ENCODE measurements around the gene MTA3.
"Not testable (repeated sequence)": the region's sequence is repeated elsewhere in the genome, so short reads cannot be mapped to it uniquely, and the experiment has no call there.

The MTA3 gene

DNA sequence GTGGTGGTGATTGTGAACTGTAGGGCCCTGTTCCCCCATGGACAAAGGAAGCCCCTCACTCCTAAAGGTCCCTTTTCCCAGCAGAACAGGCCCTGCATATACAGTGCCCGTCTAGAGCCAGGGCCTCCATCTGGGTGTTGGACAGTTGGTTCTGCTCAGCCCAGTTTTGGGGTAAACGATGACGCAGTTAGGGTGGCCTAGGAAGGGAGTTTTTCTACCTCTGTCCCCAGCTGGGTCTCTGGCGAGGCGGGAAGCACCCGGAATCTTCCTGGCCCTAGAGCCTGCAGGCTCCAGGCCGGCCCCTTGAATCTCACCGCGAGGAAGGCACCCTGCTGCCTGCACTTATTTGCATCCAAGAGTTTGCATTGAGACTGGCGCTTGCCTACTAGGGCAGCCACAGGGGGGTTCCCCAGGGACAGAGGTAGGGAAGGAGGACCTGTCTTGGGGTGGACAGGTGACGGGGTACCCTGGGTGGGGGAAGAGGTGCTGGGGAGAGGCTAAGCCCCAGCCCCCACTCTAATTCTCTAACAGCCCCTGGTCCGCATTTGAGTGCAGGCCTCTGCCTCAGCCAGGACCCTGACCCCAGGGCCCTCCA lies 529 bp upstream of the MTA3 start:
- no peak for DNase-seq (ENCODE audit: low spot score)

DNA sequence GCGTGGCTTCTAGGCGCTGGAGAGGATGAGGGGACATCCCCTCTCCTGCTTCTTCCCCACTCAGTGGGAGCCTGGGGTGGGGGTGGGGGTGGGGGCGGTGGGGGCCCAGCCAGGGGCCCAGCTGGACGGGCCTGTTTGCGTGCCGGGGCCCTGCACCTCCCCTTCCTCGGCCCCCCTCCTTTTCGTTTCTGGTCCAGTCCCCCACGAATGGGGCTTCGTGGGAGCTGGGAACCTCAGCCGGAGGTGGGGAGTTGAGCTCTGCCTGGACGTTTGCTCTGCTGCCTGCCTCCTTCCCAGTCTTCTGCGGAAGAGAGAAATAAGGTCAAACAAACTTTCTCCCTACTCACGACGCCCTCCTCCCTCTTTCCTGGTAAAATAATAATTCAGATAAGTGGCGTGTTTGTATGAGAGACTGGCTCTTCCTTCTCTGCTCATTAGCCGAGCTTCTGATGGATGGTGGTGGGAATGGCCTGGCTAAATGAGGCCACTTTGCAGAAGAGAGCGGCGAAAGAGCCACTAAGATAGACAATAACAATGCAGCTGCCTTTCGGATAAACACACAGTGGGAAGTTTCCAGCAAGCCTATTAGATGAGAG lies 782 bp downstream of the MTA3 start:
- DNase-seq (ENCODE audit: low spot score): peak; percentile 34

DNA sequence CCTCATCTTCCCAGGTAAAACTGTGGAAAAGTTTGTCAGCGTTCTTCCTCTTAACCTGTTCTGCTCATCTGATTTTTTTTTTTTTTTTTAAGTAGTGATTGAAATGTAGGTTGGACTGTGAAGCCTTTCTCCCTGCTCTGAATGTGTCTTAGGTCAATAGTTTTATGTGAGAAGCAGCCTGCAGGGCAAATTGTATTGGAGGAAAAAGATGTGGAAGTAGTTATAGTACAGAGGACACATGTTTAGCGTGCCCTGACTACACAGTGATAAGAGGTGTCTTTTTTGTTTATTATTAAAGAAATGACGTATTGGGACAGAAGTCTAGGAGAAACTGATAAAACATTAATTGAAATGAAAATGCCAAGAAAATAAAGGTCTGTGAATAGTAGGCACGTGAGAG lies 1.5 kb downstream of the MTA3 start:
- DNase-seq (ENCODE audit: low spot score): no peak

DNA sequence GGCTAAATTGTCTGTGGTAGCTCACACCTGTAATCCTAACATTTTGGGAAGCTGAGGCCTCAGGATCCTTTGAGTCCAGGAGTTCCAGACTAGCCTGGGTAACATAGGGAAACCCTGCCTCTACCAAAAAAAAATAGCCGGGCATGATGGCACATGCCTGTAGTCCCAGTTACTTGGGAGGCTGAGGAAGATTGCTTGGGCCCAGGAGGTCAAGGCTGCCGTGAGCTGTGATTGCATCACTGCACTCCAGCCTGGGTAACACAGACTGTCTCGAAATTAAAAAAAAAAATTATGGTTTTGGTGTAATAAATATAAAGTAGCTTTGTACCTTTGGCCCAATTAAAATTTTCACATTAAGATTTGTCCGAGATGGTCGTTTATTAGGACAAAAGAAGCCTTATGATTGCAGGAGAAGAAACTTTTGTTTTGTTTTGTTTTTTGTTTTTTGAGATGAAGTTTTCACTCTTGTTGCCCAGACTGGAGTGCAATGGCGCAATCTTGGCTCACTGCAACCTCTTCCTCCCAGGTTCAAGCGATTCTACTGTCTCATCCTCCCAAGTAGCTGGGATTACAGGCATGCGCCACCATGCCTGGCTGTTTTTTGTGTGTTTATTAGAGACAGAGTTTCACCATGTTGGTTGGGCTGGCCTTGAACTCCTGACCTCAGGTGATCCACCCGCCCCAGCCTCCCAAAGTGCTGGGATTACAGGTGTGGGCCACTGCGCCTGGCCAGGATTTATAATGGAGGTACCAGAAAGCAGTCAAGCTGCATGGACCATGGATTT lies 4.1 kb downstream of the MTA3 start:
- DNase-seq (ENCODE audit: low spot score): no peak

DNA sequence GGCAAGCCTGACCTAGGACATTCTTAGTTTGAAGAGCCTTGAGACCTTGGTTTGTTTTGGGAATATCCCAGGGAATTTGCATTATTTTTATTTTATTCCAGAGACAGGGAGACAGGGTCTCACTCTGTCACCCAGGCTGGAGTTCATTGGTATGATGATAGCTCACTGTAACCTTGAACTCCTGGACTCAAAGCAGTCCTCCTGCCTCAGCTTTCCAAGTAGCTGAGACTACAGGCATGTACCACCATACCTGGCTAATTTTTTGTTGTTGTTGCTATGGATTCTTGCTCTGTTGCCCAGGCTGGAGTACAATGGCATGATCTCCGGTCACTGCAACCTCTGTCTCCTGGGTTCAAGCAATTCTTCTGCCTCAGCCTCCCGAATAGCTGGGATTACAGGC lies 4.8 kb downstream of the MTA3 start:
- no peak for DNase-seq (ENCODE audit: low spot score)

DNA sequence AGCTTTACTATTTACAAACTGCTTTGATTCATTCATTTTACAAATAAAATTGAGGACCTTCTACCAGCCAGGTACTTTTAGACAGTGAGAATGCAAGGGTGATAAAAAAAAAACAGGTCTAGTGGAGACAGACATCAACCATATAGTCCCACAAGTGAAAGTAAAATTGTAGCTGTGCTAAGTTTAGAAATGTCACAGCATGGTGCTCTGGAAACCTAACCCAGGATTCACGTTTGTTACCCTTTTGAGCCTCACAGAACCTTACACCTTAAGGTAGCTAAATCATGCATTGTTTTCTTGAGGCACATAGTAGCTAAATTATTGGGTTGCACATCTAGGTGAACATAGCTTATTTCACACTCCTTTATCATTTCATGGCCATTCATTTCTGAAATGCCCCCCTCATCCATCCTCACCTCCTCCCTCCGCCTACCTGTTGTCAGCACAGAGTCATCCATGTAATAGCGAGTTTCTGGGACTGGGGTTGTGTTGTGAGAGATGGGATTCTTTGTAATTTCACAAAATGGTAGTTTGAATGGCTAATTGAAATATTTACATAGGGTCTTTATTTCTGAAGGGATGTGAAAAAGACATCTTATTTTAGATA lies 7.1 kb downstream of the MTA3 start:
- DNase-seq (ENCODE audit: low spot score): no peak

DNA sequence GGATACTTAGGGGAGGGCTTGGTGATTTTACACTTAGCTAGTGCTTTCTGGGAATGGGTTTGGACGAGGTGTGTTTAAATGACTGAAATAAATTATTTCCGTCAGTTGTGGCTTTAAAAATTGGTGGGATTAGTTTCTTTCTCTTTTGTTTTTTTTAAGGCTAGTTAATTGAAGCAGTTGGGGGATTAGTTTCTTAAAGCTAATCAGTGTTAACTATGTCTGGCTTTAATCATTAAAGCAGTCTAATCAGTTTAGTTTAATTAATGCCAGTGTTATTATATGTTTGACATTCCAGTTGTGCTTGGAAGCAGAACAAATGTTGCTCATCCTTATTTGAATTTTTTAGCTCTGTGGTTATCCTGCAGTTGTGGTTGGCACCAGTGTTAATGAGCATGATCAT lies 10.2 kb downstream of the MTA3 start:
- no peak for DNase-seq (ENCODE audit: low spot score)

DNA sequence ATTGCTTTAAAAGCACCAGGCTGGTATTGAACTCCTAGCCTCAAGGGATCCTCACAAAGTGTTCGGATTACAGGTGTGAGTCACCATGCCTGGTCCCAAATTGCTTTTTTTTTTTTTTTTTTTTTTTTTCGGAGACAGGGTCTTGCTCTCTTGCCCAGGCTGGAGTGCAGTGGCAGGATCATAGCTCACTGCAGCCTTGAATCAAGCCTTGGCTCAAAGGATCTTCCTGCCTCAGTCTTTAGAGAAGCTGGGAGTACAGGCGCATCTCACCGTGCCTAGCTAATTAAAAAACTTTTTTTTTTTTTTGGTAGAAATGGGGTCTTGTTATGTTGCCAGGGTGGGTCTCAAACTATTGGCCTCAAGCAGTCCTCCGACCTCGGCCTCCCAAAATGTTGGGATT lies 12.8 kb downstream of the MTA3 start:
- DNase-seq (ENCODE audit: low spot score): no peak

DNA sequence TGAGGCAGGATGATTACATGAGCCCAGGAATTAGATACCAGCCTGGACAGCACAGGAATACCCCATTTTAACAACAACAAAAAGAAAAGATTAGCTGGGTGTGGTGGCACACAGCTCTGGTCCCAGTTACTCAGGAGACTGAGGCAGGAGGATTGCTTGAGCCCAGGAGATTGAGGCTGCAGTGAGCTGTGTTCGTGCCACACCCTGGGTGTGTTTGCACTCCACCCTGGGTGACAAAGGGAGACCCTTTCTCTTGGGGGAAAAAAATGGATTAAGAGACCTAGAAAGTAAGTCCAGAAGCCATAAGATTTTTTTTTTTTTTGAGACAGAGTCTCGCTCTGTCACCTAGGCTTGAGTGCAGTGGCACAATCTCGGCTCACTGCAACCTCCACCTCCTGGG lies 16.2 kb downstream of the MTA3 start:
- DNase-seq (ENCODE audit: low spot score): not testable (repeated sequence)

DNA sequence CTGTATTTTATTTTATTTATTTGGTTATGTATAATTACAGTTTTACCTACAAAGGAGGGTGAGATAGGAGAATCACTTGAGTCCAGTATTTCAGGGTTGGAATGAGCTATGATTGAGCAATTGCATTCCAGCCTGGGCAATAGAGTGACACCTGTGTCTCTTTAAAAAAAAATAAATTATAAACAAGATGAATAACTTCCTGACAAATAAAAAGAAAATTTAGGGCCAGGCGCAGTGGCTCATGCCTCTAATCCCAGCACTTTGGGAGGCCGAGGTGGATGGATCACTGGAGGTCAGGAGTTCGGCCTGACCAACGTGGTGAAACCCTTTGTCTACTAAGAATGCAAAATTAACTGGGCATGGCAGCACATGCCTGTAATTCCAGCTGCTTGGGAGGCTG lies 17.3 kb downstream of the MTA3 start:
- no peak for DNase-seq (ENCODE audit: low spot score)

DNA sequence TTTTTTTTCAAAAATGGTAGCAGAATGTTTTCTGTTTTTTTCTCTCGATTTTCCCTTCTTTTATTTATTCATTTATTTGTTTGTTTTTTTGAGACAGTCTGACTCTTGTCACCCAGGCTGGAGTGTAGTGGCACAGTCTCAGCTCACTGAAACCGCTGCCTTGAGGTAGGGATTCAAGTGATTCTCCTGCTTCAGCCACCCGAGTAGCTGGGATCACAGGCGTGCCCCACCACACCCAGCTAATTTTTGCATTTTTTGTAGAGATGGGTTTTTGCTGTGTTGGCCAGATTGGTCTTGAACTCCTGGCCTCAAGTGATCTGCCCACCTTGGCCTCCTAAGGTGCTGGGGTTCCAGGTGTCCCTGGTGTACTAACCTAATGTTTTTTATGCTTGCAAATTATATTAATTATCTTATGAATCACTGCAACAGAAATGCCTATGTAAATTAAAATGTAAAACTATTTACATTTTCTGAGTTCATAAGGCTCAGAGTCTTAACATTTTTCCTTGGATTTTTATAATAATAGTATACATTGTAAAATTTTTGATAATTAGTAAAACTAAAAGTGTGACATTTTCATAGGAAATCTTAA lies 19.2 kb downstream of the MTA3 start:
- DNase-seq (ENCODE audit: low spot score): no peak

DNA sequence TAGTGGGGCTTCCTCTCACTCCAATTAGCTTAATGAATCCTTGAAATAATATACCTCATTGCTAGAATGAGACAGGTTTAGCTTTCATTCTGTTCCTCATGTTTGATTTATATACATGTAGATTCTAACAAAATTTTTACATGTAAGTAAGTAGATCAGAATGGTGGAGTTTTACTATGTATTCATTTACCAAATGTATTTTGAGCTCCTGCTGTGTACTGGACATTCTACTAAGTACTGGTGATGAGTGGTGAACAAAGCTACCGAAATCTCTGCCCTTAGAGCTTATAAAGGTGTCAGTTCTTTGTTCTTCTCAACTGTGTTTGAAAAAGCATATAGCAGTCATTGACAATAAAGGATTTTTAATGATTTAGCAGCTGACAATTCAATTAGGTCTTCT lies 19.7 kb downstream of the MTA3 start:
- no peak for DNase-seq (ENCODE audit: low spot score)

DNA sequence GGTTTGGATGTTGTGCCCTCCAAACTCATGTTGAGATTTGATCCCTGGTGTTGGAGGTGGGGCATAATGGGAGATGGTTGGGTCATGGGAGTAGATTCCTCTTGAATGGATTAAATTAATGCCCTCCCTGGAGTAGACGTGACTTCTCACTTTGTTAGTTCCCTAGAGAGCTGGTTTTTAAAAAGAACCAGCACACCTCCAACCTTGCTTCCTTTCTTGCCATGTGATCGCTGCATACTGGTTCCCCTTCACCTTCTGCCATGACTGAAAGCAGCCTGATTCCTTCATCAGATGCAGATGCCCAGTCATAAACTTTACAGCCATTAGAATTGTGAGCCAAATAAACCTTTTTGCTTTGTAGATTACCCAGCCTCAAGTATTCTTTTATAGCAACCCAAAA lies 21.7 kb downstream of the MTA3 start:
- no peak for DNase-seq (ENCODE audit: low spot score)

DNA sequence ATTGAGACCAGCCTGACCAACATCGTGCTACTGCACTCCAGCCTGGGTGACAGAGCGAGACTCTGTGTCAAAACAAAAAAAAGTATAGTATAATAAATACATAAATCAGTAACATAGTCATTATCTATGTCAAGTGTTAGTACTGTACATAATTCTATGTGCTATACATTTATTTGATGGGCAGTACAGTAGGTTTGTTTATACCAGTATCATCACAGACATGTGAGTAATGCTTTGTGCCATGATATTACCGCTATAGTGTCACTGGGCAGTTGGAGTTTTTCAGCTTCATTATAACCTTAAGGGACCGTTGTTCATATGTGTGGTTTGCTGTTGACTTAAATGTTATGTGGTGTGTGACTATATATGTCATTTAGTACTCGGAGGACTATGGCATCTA lies 24.9 kb downstream of the MTA3 start:
- no peak for DNase-seq (ENCODE audit: low spot score)

DNA sequence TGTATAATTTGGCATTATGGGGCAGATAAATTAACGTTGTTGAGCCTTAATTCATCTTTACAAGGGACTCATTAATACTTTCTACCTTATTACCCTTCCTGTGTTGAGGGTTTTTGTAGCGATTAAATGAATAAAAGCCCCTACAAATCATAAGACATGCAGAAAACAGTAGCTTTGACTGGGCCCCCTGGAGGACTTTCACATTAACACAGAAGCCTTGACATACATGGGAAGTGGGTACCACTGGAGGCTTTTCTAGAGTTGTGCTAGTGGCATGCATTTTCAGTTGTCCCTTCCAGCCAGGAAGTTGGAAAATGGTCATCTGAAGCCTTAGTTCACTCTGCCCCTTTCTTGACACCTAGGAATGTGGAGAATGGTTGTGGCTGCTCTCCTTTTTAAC lies 30.2 kb downstream of the MTA3 start:
- no peak for DNase-seq (ENCODE audit: low spot score)

DNA sequence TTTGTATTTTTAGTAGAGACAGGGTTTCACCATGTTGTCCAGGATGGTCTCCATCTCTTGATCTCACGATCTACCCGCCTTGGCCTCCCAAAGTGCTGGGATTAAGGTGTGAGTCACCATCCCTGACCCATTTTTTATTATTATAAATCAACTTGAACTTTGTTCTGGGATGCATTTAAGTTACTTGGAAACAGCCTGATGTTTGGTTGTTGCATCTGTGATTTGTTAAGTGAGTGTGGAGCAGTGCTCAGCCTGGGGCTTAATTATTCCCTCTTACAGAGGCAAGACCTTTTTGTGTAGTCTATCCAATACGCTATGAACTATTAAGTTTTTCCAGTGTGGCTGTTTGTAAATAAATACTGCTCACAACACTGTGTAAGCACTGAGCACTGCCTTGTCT lies 32.6 kb downstream of the MTA3 start:
- DNase-seq (ENCODE audit: low spot score): no peak

DNA sequence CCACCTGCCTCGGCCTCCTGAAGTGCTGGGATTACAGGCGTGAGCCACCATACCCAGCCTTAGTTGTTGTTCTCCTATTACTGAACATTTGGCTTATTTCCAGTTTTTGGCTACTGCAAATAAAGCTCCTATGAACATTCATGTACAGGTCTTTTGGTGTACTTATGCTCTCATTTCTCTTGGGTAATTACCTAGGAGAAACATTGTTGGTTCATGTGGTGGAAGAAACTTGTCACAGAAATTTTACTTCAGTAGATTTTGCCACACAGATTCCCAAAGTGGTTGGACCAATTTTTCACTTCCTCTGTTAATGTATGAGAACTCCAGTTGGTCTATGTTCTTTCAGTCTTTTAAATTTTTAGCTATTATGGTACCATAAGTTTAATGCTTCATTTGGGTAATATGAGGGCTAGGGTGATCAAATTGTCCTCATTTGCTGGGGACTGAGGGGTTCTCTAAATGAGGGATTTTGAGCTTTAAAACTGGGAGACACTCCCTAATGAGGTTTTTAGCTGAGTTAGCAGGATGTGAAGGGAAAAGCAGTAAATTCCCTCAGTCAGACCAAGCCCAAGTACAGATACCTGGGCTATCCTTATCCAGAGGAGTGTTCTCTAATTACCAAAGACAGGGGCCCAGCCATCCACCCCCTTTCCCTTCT lies 33.9 kb downstream of the MTA3 start:
- no peak for DNase-seq (ENCODE audit: low spot score)

DNA sequence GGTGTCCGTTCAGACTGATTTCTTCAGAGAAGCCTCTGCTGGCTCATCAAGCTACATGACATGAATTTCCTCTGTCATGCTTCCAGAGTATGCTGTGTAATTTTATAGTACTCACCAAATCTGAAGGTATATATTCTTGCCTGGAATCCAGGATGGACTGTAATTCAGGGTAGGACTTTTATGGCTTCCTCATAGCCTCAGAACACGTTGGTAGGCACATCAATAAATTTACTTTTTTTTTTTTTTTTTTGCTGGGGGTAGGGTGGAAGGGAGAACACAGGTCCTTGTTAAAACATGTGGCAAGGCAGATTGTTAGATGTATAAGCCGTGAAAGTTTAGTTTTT lies 34.4 kb downstream of the MTA3 start:
- no peak for DNase-seq (ENCODE audit: low spot score)

DNA sequence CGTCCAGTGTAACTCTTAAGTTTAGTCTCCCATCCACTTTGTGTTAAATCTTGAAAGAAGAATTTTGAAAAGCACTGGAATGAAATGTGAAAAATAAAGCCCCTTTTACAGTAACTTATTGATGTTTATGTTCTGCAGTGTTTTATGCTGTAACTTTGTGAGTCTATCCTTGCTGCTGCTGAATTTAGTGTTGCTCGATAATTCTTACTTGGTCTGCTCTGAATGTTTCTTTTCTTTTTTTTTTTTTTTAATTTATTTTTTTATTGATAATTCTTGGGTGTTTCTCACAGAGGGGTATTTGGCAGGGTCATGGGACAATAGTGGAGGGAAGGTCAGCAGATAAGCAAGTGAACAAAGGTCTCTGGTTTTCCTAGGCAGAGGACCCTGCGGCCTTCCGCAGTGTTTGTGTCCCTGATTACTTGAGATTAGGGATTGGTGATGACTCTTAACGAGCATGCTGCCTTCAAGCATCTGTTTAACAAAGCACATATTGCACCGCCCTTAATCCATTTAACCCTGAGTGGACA lies 36.0 kb downstream of the MTA3 start:
- not testable (repeated sequence) for DNase-seq (ENCODE audit: low spot score)

DNA sequence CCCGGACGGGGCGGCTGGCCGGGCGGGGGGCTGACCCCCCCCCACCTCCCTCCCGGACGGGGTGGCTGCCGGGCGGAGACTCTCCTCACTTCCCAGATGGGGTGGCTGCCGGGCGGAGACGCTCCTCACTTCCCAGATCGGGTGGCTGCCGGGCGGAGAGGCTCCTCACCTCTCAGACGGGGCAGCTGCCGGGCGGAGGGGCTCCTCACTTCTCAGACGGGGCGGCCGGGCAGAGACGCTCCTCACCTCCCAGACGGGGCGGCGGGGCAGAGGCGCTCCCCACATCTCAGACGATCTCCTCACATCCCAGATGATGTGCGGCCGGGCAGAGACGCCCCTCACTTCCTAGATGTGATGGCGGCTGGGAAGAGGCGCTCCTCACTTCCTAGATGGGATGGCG lies 37.7 kb downstream of the MTA3 start:
- DNase-seq (ENCODE audit: low spot score): not testable (repeated sequence)

DNA sequence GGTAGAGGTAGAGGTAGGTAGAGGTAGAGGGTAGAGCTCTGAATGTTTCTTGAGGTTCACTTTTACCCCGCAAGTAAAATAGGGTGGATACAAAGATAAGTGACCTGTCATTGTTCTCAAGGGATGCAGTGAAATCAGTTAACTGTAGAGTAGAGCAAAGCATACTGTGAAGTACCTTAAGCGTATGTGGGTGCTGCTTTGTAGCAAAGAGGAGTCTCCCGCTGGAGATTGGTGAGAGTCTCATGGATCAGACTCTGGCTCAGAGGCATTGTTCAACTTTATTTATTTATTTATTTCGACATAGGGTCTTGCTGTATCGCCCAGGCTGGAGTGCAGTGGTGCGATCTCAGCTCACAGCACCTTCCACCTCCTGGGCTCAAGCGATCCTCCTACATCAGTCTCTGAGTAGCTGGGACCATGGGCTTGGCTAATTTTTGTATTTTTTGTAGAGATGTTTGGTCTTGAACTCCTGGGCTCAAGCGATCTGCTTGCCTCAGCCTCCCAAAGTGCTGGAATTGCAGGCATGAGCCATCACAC lies 38.7 kb downstream of the MTA3 start:
- DNase-seq (ENCODE audit: low spot score): no peak
